Heart left ventricle (tissue), 16 donors: ENCODE results near the gene MT1H. TPM values are rescaled to one million over a fixed set of nuclear protein-coding genes. Genes with fewer than 3 reads are reported as not detected.
A peak's percentile ranks its signal among the peaks of the same experiment; 100 is the strongest.

Experiments
- ATAC-seq, 4 donors: fragments of 200-7000 bp; cut with Tn5 transposase; one replicate each; pipeline ENCODE4 v1.9.1; 2020 to 2022; ENCODE audit warnings: moderate library complexity in 4 of 4, mild to moderate bottlenecking in 3 of 4, moderate number of reproducible peaks in 1 of 4
- DNase-seq, 5 donors: peaks; one replicate each; pipeline ENCODE4 v3.0.0-alpha.2; 2020
- H3K27ac ChIP-seq, 12 donors: fragments of 200-600 bp; sonication (generic) in 4 of 12; one replicate each; pipeline versions ENCODE4 v1.5.0 to v1.8.0; 2016 to 2022; ENCODE audit warnings: mild to moderate bottlenecking in 2 of 12
- H3K27me3 ChIP-seq, 9 donors: fragments of 200-600 bp; sonication (generic) in 2 of 9; one replicate each; pipeline versions ENCODE4 v1.5.1 to v1.8.0; 2016 to 2022; ENCODE audit warnings: mild to moderate bottlenecking in 3 of 9
- H3K36me3 ChIP-seq, 9 donors: fragments of 200-600 bp; sonication (generic) in 2 of 9; one replicate each; pipeline versions ENCODE4 v1.5.0 to v1.8.0; 2018 to 2022; ENCODE audit warnings: mild to moderate bottlenecking in 2 of 9
- H3K4me1 ChIP-seq, 12 donors: fragments of 200-600 bp; sonication (generic) in 4 of 12; one replicate each; pipeline versions ENCODE4 v1.5.0 to v1.8.0; 2016 to 2022; ENCODE audit warnings: mild to moderate bottlenecking in 3 of 12
- H3K4me3 ChIP-seq, 12 donors: fragments of 200-600 bp; sonication (generic) in 4 of 12; one replicate each; pipeline versions ENCODE4 v1.5.0 to v1.8.0; 2017 to 2022; ENCODE audit warnings: mild to moderate bottlenecking in 9 of 12, moderate library complexity in 4 of 12
- H3K9me3 ChIP-seq, 12 donors: fragments of 200-600 bp; sonication (generic) in 4 of 12; one replicate each; pipeline versions ENCODE4 v1.5.0 to v1.8.0; 2016 to 2022; ENCODE audit warnings: mild to moderate bottlenecking in 1 of 12
- CTCF ChIP-seq, 12 donors: fragments of 200-600 bp; sonication (generic) in 4 of 12; IDR thresholded peaks; one replicate each; pipeline versions ENCODE4 v1.5.0 to v1.8.0; 2018 to 2022; ENCODE audit warnings: antibody characterized with exemption in 12 of 12, mild to moderate bottlenecking in 5 of 12
- POLR2A ChIP-seq, 2 donors: fragments of 450-650 bp; IDR thresholded peaks; one replicate each; pipeline ENCODE4 v1.6.1; 2017; ENCODE audit warnings: antibody characterized with exemption in 2 of 2, mild to moderate bottlenecking in 2 of 2, moderate library complexity in 2 of 2
- WGBS, 4 donors: extraction: QIAGEN DNeasy Blood & Tissue Kit in 2 of 4; methylation state at CpG; one replicate each; pipeline versions ENCODE4 v1.1.5 to v1.1.7; 2013 to 2018; 5-methylcytosine and 5-hydroxymethylcytosine counted together
- intact Hi-C, 10 donors: fragments of 100-400 bp; cut with DNase I; formaldehyde crosslinking; loops; one replicate each; pipeline versions ENCODE4 v1.11.1 to v1.14.2; 2022
- polyA plus RNA-seq, 2 donors: library from polyadenylated mRNA; stranded (reverse); fragments of 200-250 nt; gene quantifications; one replicate each; pipeline ENCODE4 v1.2.3, GENCODE V29; 2013
- total RNA-seq, 9 donors: library from RNA; depleted of rRNA in 2 of 9; stranded (reverse); fragments of >200 nt in 2 of 9; fragmentation: NEBNext Ultra II Directional in 3 of 9; extraction: Animal tissue kit (Norgen Biotek cat#: 25700) in 3 of 9; gene quantifications; one replicate each; pipeline versions ENCODE4 v1.1.0 to v1.2.4, GENCODE V29; 2016 to 2023
- donor health status: ischemic (EF 13 %, LVEDD 7.1; RV severe dilation, severe dysfunction).
- donor health status: healthy with polysubstance abuse.
- donor health status: DM: no; HTN: yes; CAD: no.
- donor health status: DM: no; HTN: no; CAD: no.
- donor health status: ischemic (EF 25% LVEDD 6.9; RV normal size, moderate dysfunction).
- donor health status: ischemic (EF 25% LVEDD 5.7; RV mildly dilated, moderate dysfunction).
- donor health status: healthy.
- donor health status: DM: yes; HTN: yes; CAD: no.
- donor health status: ischemic (EF 35%, LVEDD 5.7; RV mildly dilated, moderate dysfunction).
- donor health status: nonischemic (EF 11% LVEDD 7.7; RV severe dilation, severe dysfunction).
- donor health status: DM: yes; HTN: yes; CAD: no.
- donor health status: PGD.
- donor health status: ischemic (EF 29% LVEDD 5.4; RV normal size, mild dysfunction).
- donor health status: nonischemic (EF 23%, LVEDD 6.1; RV moderate dilation, normal function).

MT1H gene
- total and polyA plus RNA-seq, 11 donors = 2.2 to 3.1 TPM; not detected in 9

DNA sequence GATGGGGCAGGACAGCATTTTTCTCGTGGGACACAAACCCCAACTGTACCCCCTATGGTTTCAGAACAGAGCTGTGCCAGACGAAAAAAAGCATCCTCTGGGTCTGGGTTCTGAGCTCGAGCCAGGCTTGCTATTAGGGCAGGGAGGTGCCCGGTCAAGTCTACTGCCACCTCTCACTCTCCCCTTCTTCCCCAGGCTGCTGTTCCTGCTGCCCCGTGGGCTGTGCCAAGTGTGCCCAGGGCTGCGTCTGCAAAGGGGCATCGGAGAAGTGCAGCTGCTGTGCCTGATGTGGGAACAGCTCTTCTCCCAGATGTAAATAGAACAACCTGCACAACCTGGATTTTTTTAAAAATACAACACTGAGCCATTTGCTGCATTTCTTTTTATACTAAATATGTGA lies 42.9 kb upstream of the MT1H start:
- intact Hi-C loops = loop anchor here in 3 of 10 donors (2.0 to 5.0 kb wide), 3 partner anchors 16 to 56 kb away; partner anchors contain the start of genes MT1X (in 1 of the 3) and MT2A (in 1 of the 3)
- DNase-seq (peak in 1 of 5 donors; percentile 50), ATAC-seq (peak in 1 of 4 donors; percentile 17)
- TF ChIP-seq CTCF (IDR thresholded peaks at IDR 0.05) (no peak), POLR2A (IDR thresholded peaks at IDR 0.05) (no peak)
- peak overlapping the region; percentile 81 to 99 (median 96) for H3K27ac ChIP-seq
- WGBS, 4 donors = 45 to 60% (median 54%) methylated on average over 7 of the region's 7 CpGs
- peak overlapping the region; percentile 56 to 95 (median 70) for H3K4me3 ChIP-seq
- H3K36me3 ChIP-seq = no peaks in the 10 kb centered on the region
- peaks cover 0 to 30% (median 13%) of the 10 kb centered on the region in 12 donors for H3K4me1 ChIP-seq
- no peaks in the 10 kb centered on the region for H3K9me3 ChIP-seq
- H3K27me3 ChIP-seq = peaks cover 0 to 3% (median 0%) of the 10 kb centered on the region in 9 donors

DNA sequence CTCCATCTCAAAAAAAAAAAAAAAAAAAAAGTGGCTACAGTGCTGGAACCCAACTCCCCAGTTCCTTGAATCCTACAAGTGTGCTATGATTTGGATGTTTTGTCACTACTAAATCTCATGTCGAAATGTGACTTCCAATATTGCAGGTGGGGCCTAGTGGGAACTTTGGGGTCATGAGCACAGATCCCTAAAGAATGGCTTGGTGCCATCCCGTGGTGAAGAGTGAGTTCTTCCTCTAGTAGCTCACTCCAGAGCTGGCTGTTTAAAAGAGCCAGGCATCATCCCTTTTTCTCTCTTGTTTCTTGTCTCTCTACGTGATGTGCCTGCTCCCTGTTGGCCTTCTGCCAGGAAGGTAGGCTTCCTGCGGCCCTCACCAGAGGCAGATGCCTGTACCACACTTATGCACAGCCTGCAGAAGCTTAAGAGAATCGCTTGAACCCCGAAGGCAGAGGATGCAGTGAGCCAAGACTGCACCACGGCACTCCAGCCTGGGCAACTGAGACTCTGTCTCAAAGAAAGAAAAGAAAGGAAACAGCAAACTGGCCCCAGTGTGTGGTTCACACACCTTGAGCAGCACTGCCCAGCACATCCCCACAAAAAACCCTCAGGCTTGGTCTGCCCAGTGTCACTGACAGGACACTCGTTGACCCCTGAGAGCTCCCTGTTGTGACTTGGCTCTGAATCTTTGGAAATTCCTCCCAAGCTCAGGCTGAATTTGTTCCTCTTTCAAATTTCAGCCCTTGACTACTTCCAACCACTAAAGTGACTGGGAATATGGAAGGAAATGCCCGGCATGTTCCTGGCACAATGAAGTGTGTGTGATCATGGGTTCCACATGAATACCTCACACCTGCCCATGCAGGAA lies 40.9 kb upstream of the MT1H start:
- H3K4me1 ChIP-seq = peaks cover 0 to 35% (median 16%) of the 10 kb centered on the region in 12 donors
- H3K27ac ChIP-seq = peak overlapping the region in 3 of 12 donors; percentile 28 to 92 (median 45)
- 67 to 78% (median 73%) methylated on average over 9 of the region's 9 CpGs for WGBS, 4 donors

GRCh38 chr16:56629531-56629930 lies 40.1 kb upstream of the MT1H start:
- TF ChIP-seq POLR2A (IDR thresholded peaks at IDR 0.05) (no peak), CTCF (IDR thresholded peaks at IDR 0.05) (no peak)
- no peaks in the 10 kb centered on the region for H3K9me3 ChIP-seq
- peaks cover 0 to 36% (median 16%) of the 10 kb centered on the region in 12 donors for H3K4me1 ChIP-seq
- H3K27me3 ChIP-seq = peaks cover 0 to 27% (median under 1%) of the 10 kb centered on the region in 9 donors
- no peak for ATAC-seq
- intact Hi-C loops = loop anchor here in 1 of 10 donors (5.0 kb wide), 1 partner anchor 53 kb away; the partner anchor contains the start of gene MT1X
- H3K27ac ChIP-seq = peak overlapping the region in 1 of 12 donors; percentile 45
- WGBS, 4 donors = 89 to 95% (median 91%) methylated on average over 3 of the region's 3 CpGs
- H3K4me3 ChIP-seq = no peak overlapping the region
- no peak for DNase-seq
- H3K36me3 ChIP-seq = no peaks in the 10 kb centered on the region

More for the DNA sequence above, 40.9 kb upstream of the MT1H start:
- ATAC-seq (no peak), DNase-seq (no peak)
- Histone ChIP-seq H3K36me3 (no peaks in the 10 kb centered on the region), H3K27me3 (peaks cover 0 to 19% (median 0%) of the 10 kb centered on the region in 9 donors), H3K4me3 (no peak overlapping the region), H3K9me3 (no peaks in the 10 kb centered on the region)
- TF ChIP-seq CTCF (IDR thresholded peaks at IDR 0.05) (no peak), POLR2A (IDR thresholded peaks at IDR 0.05) (no peak)
- intact Hi-C loops = loop anchor here in 1 of 10 donors (5.0 kb wide), 1 partner anchor 54 kb away; the partner anchor contains the start of gene MT1X

DNA sequence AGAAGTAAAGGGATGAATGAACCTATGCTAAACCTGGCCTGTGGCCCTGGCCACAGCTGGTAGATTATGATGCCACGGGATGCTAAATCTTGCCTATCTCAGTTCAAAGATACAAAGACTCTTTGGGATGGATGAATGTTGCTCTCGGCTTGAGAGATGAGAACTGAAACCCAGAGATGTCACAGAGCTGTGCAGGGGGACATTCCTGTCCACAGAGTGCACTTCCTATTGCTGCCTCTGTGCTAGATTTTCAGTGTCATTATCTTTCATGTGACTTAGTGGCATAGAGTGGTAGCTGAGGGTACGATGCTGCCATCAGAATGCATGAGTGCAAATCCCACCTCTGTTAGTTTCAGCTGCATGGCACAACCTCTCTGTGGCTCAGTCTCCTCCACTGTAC lies 39.5 kb upstream of the MT1H start:
- H3K4me1 ChIP-seq = peaks cover 0 to 38% (median 16%) of the 10 kb centered on the region in 12 donors
- ATAC-seq (no peak), DNase-seq (no peak)
- intact Hi-C loops = no loop called here
- H3K9me3 ChIP-seq = no peaks in the 10 kb centered on the region
- no peak overlapping the region for H3K27ac ChIP-seq
- 73 to 80% (median 77%) methylated on average over 3 of the region's 3 CpGs for WGBS, 4 donors
- peaks cover 0 to 33% (median 6%) of the 10 kb centered on the region in 9 donors for H3K27me3 ChIP-seq
- H3K36me3 ChIP-seq = no peaks in the 10 kb centered on the region
- TF ChIP-seq CTCF (IDR thresholded peaks at IDR 0.05) = no peak
- no peak for TF ChIP-seq POLR2A (IDR thresholded peaks at IDR 0.05)
- no peak overlapping the region for H3K4me3 ChIP-seq
